Panc1 (cell line): ENCODE results near the gene RPL36AL.

Experiments
- POLR2AphosphoS5 ChIP-seq: IDR thresholded peaks from 2 replicates; pipeline ENCODE4 v1.6.1; 2012; ENCODE audit warnings: mild to moderate bottlenecking, low read depth, low read length, moderate library complexity
- SIN3A ChIP-seq: IDR thresholded peaks from 2 replicates; pipeline ENCODE4 v1.6.1; 2012; ENCODE audit warnings: low read depth, mild to moderate bottlenecking, low read length, moderate library complexity, borderline replicate concordance; ENCODE audit not compliant: insufficient read depth
- TF ChIP-seq, protein P1 (sequence below): fragments of 450-650 bp; IDR thresholded peaks from 2 replicates; pipeline ENCODE4 v1.5.1; 2017; ENCODE audit warnings: mild to moderate bottlenecking
- TF ChIP-seq, protein P2 (sequence below), 2 experiments: IDR thresholded peaks; 2 replicates each; pipeline ENCODE4 v1.6.1; 2011 to 2012; ENCODE audit warnings: low read depth in 2 of 2, control low read depth in 1 of 2, low read length in 1 of 2, mild to moderate bottlenecking in 1 of 2, moderate library complexity in 1 of 2; ENCODE audit not compliant: insufficient read depth in 1 of 2

DNA sequence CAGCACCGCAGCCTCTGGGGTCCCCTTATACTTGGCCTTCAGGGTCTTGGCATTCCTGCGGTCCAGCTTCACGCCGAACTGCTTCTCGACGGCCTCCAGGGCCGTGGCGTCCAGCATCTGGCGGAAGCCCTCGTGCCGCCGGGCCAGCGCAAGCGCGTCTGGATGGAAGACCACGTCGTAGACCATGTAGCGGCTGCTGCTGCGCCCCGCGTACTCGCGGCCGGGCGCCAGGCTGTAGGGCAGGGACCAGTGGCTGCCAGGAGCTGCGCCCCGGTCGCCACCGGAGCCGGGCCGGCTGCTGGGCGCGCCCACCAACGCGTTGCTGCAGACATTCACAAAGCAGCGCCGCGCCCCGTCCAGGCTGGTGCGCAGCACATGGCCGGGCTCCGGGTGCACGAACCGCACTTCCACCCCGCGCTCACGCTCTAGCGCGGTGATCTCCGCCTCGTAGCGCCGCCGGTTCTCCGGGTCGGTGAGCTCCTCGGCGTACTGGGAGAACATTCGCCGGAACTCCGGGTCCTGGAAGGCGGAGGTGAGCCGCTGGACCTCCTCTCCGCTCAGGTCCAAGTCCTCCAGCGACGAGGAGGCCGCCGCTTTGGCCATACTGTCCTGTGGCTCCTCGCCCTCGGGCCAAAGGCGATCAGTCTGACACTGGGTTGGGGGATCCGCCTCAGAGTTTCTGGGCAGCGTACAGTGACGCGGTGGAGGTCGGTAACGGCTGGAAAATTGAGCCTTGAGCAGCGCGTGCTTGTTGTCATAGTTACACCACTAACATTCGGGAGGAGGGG is 14.3 kb upstream of the RPL36AL start, which contains the start of gene DNAAF2:
- TF ChIP-seq, protein P1, sequence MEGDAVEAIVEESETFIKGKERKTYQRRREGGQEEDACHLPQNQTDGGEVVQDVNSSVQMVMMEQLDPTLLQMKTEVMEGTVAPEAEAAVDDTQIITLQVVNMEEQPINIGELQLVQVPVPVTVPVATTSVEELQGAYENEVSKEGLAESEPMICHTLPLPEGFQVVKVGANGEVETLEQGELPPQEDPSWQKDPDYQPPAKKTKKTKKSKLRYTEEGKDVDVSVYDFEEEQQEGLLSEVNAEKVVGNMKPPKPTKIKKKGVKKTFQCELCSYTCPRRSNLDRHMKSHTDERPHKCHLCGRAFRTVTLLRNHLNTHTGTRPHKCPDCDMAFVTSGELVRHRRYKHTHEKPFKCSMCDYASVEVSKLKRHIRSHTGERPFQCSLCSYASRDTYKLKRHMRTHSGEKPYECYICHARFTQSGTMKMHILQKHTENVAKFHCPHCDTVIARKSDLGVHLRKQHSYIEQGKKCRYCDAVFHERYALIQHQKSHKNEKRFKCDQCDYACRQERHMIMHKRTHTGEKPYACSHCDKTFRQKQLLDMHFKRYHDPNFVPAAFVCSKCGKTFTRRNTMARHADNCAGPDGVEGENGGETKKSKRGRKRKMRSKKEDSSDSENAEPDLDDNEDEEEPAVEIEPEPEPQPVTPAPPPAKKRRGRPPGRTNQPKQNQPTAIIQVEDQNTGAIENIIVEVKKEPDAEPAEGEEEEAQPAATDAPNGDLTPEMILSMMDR: no peak; the same call in none of the 2 replicates
- 0 out of 2 replicates have a peak, but pooled peaks have one; percentile 5 for TF ChIP-seq POLR2AphosphoS5
- TF ChIP-seq, protein P2, sequence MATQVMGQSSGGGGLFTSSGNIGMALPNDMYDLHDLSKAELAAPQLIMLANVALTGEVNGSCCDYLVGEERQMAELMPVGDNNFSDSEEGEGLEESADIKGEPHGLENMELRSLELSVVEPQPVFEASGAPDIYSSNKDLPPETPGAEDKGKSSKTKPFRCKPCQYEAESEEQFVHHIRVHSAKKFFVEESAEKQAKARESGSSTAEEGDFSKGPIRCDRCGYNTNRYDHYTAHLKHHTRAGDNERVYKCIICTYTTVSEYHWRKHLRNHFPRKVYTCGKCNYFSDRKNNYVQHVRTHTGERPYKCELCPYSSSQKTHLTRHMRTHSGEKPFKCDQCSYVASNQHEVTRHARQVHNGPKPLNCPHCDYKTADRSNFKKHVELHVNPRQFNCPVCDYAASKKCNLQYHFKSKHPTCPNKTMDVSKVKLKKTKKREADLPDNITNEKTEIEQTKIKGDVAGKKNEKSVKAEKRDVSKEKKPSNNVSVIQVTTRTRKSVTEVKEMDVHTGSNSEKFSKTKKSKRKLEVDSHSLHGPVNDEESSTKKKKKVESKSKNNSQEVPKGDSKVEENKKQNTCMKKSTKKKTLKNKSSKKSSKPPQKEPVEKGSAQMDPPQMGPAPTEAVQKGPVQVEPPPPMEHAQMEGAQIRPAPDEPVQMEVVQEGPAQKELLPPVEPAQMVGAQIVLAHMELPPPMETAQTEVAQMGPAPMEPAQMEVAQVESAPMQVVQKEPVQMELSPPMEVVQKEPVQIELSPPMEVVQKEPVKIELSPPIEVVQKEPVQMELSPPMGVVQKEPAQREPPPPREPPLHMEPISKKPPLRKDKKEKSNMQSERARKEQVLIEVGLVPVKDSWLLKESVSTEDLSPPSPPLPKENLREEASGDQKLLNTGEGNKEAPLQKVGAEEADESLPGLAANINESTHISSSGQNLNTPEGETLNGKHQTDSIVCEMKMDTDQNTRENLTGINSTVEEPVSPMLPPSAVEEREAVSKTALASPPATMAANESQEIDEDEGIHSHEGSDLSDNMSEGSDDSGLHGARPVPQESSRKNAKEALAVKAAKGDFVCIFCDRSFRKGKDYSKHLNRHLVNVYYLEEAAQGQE (IDR thresholded peaks at IDR 0.05; ENCODE audit: insufficient read depth in 1 of 2, low read depth in 2 of 2, low read length in 1 of 2): no peak
- TF ChIP-seq SIN3A: no peak
